Endothelial cell of umbilical vein (primary cell): Measurements from ENCODE around the gene C3orf62. TPM values are rescaled to one million over a fixed set of nuclear protein-coding genes. Genes with fewer than 3 reads are reported as not detected.

Experiments used
- BruUV-seq: library from RNA; stranded (reverse); fragments of 400-500 nt; replicated peaks from 2 replicates; lab custom pipeline; 2021; lab: Mats Ljungman, UMichigan
- CTCF ChIA-PET: fragments of 300-600, 350-600 bp; sonication (Branson Sonifier 250); formaldehyde crosslinking; loops from one replicate; lab custom pipeline; 2021; ENCODE audit warnings: antibody characterized with exemption, inconsistent platforms; lab: Charles Lee
- POLR2A ChIA-PET: fragments of 300-600, 350-600 bp; sonication (Branson Sonifier 250); formaldehyde crosslinking; loops from one replicate; lab custom pipeline; 2021; ENCODE audit warnings: antibody characterized with exemption, inconsistent platforms; lab: Charles Lee
- DNase-seq: peaks from one replicate; pipeline ENCODE4 v3.0.0-alpha.2; 2011; ENCODE audit warnings: low read depth, low spot score
- FAIRE-seq: peaks from 2 replicates; lab custom pipeline; 2011; peaks lifted over from hg19 to GRCh38; lab: Jason Lieb, UNC
- H2AFZ ChIP-seq: 2 replicates; pipeline ENCODE4 v1.6.0; 2012; ENCODE audit warnings: low read depth, low read length, control low read depth, inconsistent platforms
- H3K27ac ChIP-seq: 2 replicates; pipeline ENCODE4 v1.5.1; 2011; ENCODE audit warnings: low read depth, mild to moderate bottlenecking, control low read depth, low read length, moderate library complexity; ENCODE audit not compliant: insufficient read depth
- H3K27me3 ChIP-seq, 2 experiments: 2 replicates each; pipeline versions ENCODE4 v1.6.0 to v1.6.1; 2011; ENCODE audit warnings: low read length in 2 of 2, mixed read lengths in 1 of 2; ENCODE audit not compliant: control insufficient read depth in 2 of 2, insufficient read depth in 2 of 2
- H3K36me3 ChIP-seq, 2 experiments: 2 replicates in 1 of 2; 3 replicates in 1 of 2; pipeline ENCODE4 v1.5.1; 2011; ENCODE audit warnings: low read length in 2 of 2, mild to moderate bottlenecking in 1 of 2, moderate library complexity in 1 of 2; ENCODE audit not compliant: control insufficient read depth in 2 of 2, insufficient read depth in 2 of 2; ENCODE audit errors: extremely low read depth in 1 of 2
- H3K4me1 ChIP-seq: 3 replicates; pipeline ENCODE4 v1.5.1; 2011; ENCODE audit warnings: mild to moderate bottlenecking, low read length; ENCODE audit not compliant: control insufficient read depth, insufficient read depth; ENCODE audit errors: extremely low read depth
- H3K4me2 ChIP-seq: 2 replicates; pipeline ENCODE4 v1.6.1; 2011; ENCODE audit warnings: low read length, control low read depth, mixed read lengths; ENCODE audit not compliant: insufficient read depth
- H3K4me3 ChIP-seq, 3 experiments: fragments of 200-600 bp in 1 of 3; sonication (generic), shearing (Covaris generic) in 1 of 3; replicated peaks in 1 of 3; 2 replicates each; pipeline ENCODE4 v1.5.1; 2011 to 2016; ENCODE audit warnings: control low read depth in 3 of 3, low read length in 3 of 3, mild to moderate bottlenecking in 2 of 3, inconsistent platforms in 1 of 3, low read depth in 1 of 3, moderate library complexity in 1 of 3; ENCODE audit not compliant: insufficient read depth in 1 of 3
- H3K79me2 ChIP-seq: 2 replicates; pipeline ENCODE4 v1.6.0; 2012; ENCODE audit warnings: low read length, inconsistent platforms; ENCODE audit not compliant: control insufficient read depth, insufficient read depth
- H3K9ac ChIP-seq: replicated peaks from 2 replicates; pipeline ENCODE3; 2011; ENCODE audit warnings: low read length, control low read depth; ENCODE audit not compliant: insufficient read depth; ENCODE audit errors: extremely low read depth
- H3K9me1 ChIP-seq: replicated peaks from 3 replicates; pipeline ENCODE4 v1.6.0; 2011; ENCODE audit warnings: mild to moderate bottlenecking, low read length; ENCODE audit not compliant: control insufficient read depth, insufficient read depth; ENCODE audit errors: extremely low read depth
- H3K9me3 ChIP-seq: replicated peaks from 2 replicates; pipeline ENCODE4 v1.5.1; 2012; ENCODE audit warnings: low read length, inconsistent platforms; ENCODE audit not compliant: control insufficient read depth, insufficient read depth
- H4K20me1 ChIP-seq: replicated peaks from 2 replicates; pipeline ENCODE3; 2011; ENCODE audit warnings: mild to moderate bottlenecking, low read length; ENCODE audit not compliant: control insufficient read depth, insufficient read depth; ENCODE audit errors: extremely low read depth
- EZH2 ChIP-seq: IDR thresholded peaks from 2 replicates; pipeline ENCODE4 v1.6.1; 2012; ENCODE audit warnings: borderline replicate concordance, low read depth, mild to moderate bottlenecking, moderate library complexity, low read length, inconsistent platforms; ENCODE audit not compliant: severe bottlenecking
- FOS ChIP-seq: IDR thresholded peaks from 2 replicates; pipeline ENCODE4 v1.6.1; 2011; ENCODE audit warnings: mild to moderate bottlenecking, low read length, moderate library complexity, borderline replicate concordance; ENCODE audit not compliant: insufficient read depth
- GATA2 ChIP-seq: IDR thresholded peaks from 2 replicates; pipeline ENCODE4 v1.7.0; 2011; ENCODE audit warnings: low read depth, mild to moderate bottlenecking, moderate library complexity, mixed read lengths, low read length; ENCODE audit not compliant: insufficient read length, insufficient read depth
- JUN ChIP-seq: IDR thresholded peaks from 2 replicates; pipeline ENCODE4 v1.6.1; 2011; ENCODE audit warnings: borderline replicate concordance, low read depth; ENCODE audit not compliant: insufficient read length, insufficient read depth
- MYC ChIP-seq: IDR thresholded peaks from one replicate; pipeline ENCODE4 v1.6.1; 2011; ENCODE audit warnings: mild to moderate bottlenecking, low read depth, low read length
- POLR2A ChIP-seq: IDR thresholded peaks from 2 replicates; pipeline ENCODE4 v1.6.1; 2012; ENCODE audit warnings: low read depth, mild to moderate bottlenecking, control low read depth, low read length
- POLR2AphosphoS5 ChIP-seq: IDR thresholded peaks from 2 replicates; pipeline ENCODE4 v1.6.1; 2012; ENCODE audit warnings: low read depth, mild to moderate bottlenecking, control low read depth, low read length, moderate library complexity; ENCODE audit not compliant: insufficient read depth
- dilution Hi-C: fragments of 300-500 bp; cut with MboI; formaldehyde crosslinking; loops from one replicate; pipeline ENCODE4 v1.15.0; 2019; ENCODE audit warnings: low sequenced_read_pairs; ENCODE audit not compliant: extremely low pct_ligation_motif_present
- intact Hi-C: fragments of 100-400 bp; cut with micrococcal nuclease; formaldehyde crosslinking; loops from one replicate; pipeline ENCODE4 v1.10.0; 2022
- polyA plus RNA-seq, 4 experiments: library from polyadenylated mRNA; depleted of rRNA in 3 of 4; stranded (reverse) in 3 of 4; unstranded in 1 of 4; fragments of >200 nt; gene quantifications; 2 replicates each; pipeline versions ENCODE4 v1.2.1 to v1.2.3, GENCODE V29; 2011 to 2012; ENCODE audit warnings: missing spikeins in 1 of 4
- total RNA-seq: library from RNA; stranded (reverse); gene quantifications from 2 replicates; pipeline ENCODE4 v1.2.3, GENCODE V29; 2021
- TF ChIP-seq, protein P1 (sequence below): IDR thresholded peaks from 2 replicates; pipeline ENCODE4 v1.6.1; 2011; ENCODE audit not compliant: insufficient read depth, insufficient read length
- TF ChIP-seq, protein P2 (sequence below), 2 donors: IDR thresholded peaks; 1 replicate in 1 of 2; 2 replicates in 1 of 2; pipeline ENCODE4 v1.5.1; 2011; ENCODE audit warnings: low read length in 2 of 2, mild to moderate bottlenecking in 2 of 2, moderate library complexity in 2 of 2, control low read depth in 1 of 2, inconsistent platforms in 1 of 2, low read depth in 1 of 2; ENCODE audit not compliant: insufficient read depth in 1 of 2; ENCODE audit errors: extremely low read depth in 1 of 2

The C3orf62 gene
- total and polyA plus RNA-seq, 2 donors (not counting 3 experiments of a cell fraction or from before 2014, with no cell fraction given), result 2.8 to 5.6 TPM

DNA sequence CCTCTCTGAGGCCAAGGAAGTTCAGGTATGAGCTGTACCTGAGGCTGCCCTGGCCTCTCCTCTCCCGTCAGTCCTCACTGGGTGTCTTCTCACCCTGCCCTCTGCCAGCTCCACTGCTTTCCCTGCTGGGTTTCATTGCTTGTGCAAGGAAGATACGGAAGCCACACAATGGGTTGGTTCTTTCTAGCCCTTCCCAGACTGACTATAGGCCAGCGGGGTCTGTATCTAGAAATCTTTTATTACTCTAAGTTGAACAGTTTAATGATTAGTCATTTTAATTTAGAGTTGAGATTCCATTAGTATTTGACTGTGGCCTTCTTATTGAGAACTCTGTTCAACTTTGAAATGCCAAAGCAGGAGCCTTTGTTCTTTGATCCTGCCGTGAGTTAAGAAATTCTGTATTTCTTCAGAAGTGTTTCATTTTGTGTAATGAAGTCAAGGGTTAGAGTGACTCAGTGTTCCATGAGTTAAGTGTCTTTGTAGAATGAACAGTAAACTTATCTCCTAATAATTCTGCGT is 16.2 kb downstream of the C3orf62 start:
- Histone ChIP-seq H3K4me3 (no peak overlapping the region), H3K79me2 (no peaks in the 10 kb centered on the region), H4K20me1 (no peaks in the 10 kb centered on the region), H3K36me3 (no peaks in the 10 kb centered on the region), H3K9me3 (no peaks in the 10 kb centered on the region), H3K9ac (no peak overlapping the region), H3K27ac (no peak overlapping the region), H2AFZ (no peak overlapping the region), H3K9me1 (no peaks in the 10 kb centered on the region), H3K4me1 (no peaks in the 10 kb centered on the region), H3K27me3 (no peaks in the 10 kb centered on the region), H3K4me2 (no peak overlapping the region)
- FAIRE-seq, result no peak
- intact Hi-C loops, result no loop called here
- POLR2A ChIA-PET, result no interaction called here
- dilution Hi-C loops, result no loop called here
- DNase-seq, result no peak
- BruUV-seq, result no TSS peak
- TF ChIP-seq, protein P1, sequence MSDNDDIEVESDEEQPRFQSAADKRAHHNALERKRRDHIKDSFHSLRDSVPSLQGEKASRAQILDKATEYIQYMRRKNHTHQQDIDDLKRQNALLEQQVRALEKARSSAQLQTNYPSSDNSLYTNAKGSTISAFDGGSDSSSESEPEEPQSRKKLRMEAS, result no peak
- TF ChIP-seq FOS, result no peak
- CTCF ChIA-PET, result no interaction called here

DNA sequence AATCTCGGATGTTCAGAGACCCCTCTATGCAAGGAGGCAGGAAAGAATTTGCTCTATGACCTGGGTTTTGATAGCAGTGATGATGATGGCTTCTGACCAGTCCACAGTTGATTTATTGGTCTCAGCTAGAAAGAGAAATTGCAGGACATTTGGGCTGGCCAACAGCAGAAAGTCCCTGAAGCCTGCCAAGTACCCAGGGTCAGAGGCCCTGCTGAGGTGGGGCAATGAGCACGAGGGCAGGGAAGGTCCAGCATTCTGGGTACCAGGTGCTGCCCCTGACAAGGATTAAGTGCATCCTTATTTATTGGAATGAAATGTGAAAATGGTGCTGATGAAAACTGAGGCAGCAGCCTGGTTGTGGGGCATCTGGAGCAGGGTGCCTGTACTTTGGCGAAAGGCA is 19.8 kb downstream of the C3orf62 start:
- FAIRE-seq (no peak), DNase-seq (no peak)
- Histone ChIP-seq H3K4me2 (no peak overlapping the region), H3K79me2 (no peaks in the 10 kb centered on the region), H3K9me1 (no peaks in the 10 kb centered on the region), H3K36me3 (no peaks in the 10 kb centered on the region), H2AFZ (no peak overlapping the region), H3K4me1 (no peaks in the 10 kb centered on the region), H3K9me3 (no peaks in the 10 kb centered on the region), H4K20me1 (no peaks in the 10 kb centered on the region), H3K9ac (no peak overlapping the region), H3K4me3 (no peak overlapping the region), H3K27ac (no peak overlapping the region), H3K27me3 (no peaks in the 10 kb centered on the region)
- TF ChIP-seq, protein P2, sequence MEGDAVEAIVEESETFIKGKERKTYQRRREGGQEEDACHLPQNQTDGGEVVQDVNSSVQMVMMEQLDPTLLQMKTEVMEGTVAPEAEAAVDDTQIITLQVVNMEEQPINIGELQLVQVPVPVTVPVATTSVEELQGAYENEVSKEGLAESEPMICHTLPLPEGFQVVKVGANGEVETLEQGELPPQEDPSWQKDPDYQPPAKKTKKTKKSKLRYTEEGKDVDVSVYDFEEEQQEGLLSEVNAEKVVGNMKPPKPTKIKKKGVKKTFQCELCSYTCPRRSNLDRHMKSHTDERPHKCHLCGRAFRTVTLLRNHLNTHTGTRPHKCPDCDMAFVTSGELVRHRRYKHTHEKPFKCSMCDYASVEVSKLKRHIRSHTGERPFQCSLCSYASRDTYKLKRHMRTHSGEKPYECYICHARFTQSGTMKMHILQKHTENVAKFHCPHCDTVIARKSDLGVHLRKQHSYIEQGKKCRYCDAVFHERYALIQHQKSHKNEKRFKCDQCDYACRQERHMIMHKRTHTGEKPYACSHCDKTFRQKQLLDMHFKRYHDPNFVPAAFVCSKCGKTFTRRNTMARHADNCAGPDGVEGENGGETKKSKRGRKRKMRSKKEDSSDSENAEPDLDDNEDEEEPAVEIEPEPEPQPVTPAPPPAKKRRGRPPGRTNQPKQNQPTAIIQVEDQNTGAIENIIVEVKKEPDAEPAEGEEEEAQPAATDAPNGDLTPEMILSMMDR (IDR thresholded peaks at IDR 0.05; ENCODE audit: extremely low read depth in 1 of 2, insufficient read depth in 1 of 2, low read depth in 1 of 2, low read length in 2 of 2), result no peak
- TF ChIP-seq POLR2A (no peak), POLR2AphosphoS5 (no peak), EZH2 (no peak), GATA2 (no peak), FOS (no peak), MYC (no peak), JUN (no peak)
- TF ChIP-seq, protein P1, result no peak
- no TSS peak for BruUV-seq
- intact Hi-C loops (no loop called here), dilution Hi-C loops (no loop called here)
- ChIA-PET POLR2A (no interaction called here), CTCF (no interaction called here)
